Neuronal stem cell (in vitro differentiated cells): ENCODE data around the gene DOCK8.

Source experiments
- DNase-seq: peaks from one replicate; pipeline ENCODE4 v3.0.0-alpha.2; 2013; ENCODE audit warnings: low spot score
- H2AFZ ChIP-seq: one replicate; pipeline ENCODE4 v1.6.1; 2013; ENCODE audit warnings: mild to moderate bottlenecking, low read length, inconsistent platforms
- H2AK5ac ChIP-seq: 2 replicates; pipeline ENCODE4 v1.6.1; 2013; ENCODE audit warnings: low read depth, mild to moderate bottlenecking, inconsistent platforms, low read length, moderate library complexity, mixed read lengths
- H2BK120ac ChIP-seq: 2 replicates; pipeline ENCODE4 v1.6.1; 2013; ENCODE audit warnings: low read depth, mild to moderate bottlenecking, inconsistent platforms, low read length, moderate library complexity, mixed read lengths
- H2BK12ac ChIP-seq: one replicate; pipeline ENCODE4 v1.6.1; 2013; ENCODE audit warnings: low read length, inconsistent platforms
- H2BK15ac ChIP-seq: 2 replicates; pipeline ENCODE4 v1.6.1; 2013; ENCODE audit warnings: mild to moderate bottlenecking, low read length, inconsistent platforms, mixed read lengths
- H2BK5ac ChIP-seq: one replicate; pipeline ENCODE4 v1.6.1; 2013; ENCODE audit warnings: inconsistent platforms, mild to moderate bottlenecking, low read length, moderate library complexity
- H3K14ac ChIP-seq: one replicate; pipeline ENCODE4 v1.6.1; 2013; ENCODE audit warnings: low read length, inconsistent platforms
- H3K18ac ChIP-seq: 2 replicates; pipeline ENCODE4 v1.6.1; 2013; ENCODE audit warnings: low read length, inconsistent platforms
- H3K23ac ChIP-seq: 2 replicates; pipeline ENCODE4 v1.6.1; 2013; ENCODE audit warnings: low read depth, mild to moderate bottlenecking, mixed read lengths, low read length, inconsistent platforms; ENCODE audit not compliant: poor library complexity
- H3K27ac ChIP-seq: replicated peaks from 3 replicates; pipeline ENCODE4 v1.5.1; 2013; ENCODE audit warnings: low read length, inconsistent platforms
- H3K27me3 ChIP-seq, 3 experiments: 2 replicates each; pipeline ENCODE4 v1.6.1; 2013; ENCODE audit warnings: low read length in 3 of 3, mild to moderate bottlenecking in 2 of 3, inconsistent platforms in 1 of 3, low read depth in 1 of 3, mixed read lengths in 1 of 3, moderate library complexity in 1 of 3; ENCODE audit not compliant: control insufficient read depth in 3 of 3, insufficient read depth in 3 of 3
- H3K36me3 ChIP-seq, 2 donors: replicated peaks in 1 of 2; 2 replicates each; pipeline ENCODE4 v1.6.1; 2013; ENCODE audit warnings: low read length in 2 of 2; ENCODE audit not compliant: control insufficient read depth in 2 of 2, insufficient read depth in 2 of 2
- H3K4ac ChIP-seq: 2 replicates; pipeline ENCODE4 v1.6.1; 2013; ENCODE audit warnings: inconsistent platforms, mild to moderate bottlenecking, low read length, moderate library complexity
- H3K4me1 ChIP-seq, 2 donors: 1 replicate in 1 of 2; 2 replicates in 1 of 2; pipeline ENCODE4 v1.6.1; 2013; ENCODE audit warnings: low read length in 2 of 2, low read depth in 1 of 2; ENCODE audit not compliant: control insufficient read depth in 2 of 2, insufficient read depth in 1 of 2
- H3K4me2 ChIP-seq: one replicate; pipeline ENCODE4 v1.6.1; 2013; ENCODE audit warnings: mild to moderate bottlenecking, low read length, inconsistent platforms; ENCODE audit not compliant: insufficient read depth, poor library complexity, severe bottlenecking
- H3K4me3 ChIP-seq, 2 donors: 2 replicates each; pipeline ENCODE4 v1.5.1; 2013; ENCODE audit warnings: low read length in 2 of 2, mild to moderate bottlenecking in 2 of 2, inconsistent platforms in 1 of 2, moderate library complexity in 1 of 2
- H3K79me1 ChIP-seq: one replicate; pipeline ENCODE4 v1.6.1; 2013; ENCODE audit warnings: low read depth, mild to moderate bottlenecking, inconsistent platforms, low read length, moderate library complexity
- H3K9ac ChIP-seq: one replicate; pipeline ENCODE4 v1.6.1; 2013; ENCODE audit warnings: mild to moderate bottlenecking, low read depth, low read length, inconsistent platforms; ENCODE audit not compliant: poor library complexity
- H3K9me3 ChIP-seq, 2 donors: replicated peaks in 1 of 2; 2 replicates each; pipeline versions ENCODE3 to v1.6.1; 2013; ENCODE audit warnings: low read length in 2 of 2, mild to moderate bottlenecking in 2 of 2, inconsistent platforms in 1 of 2, low read depth in 1 of 2, mixed read lengths in 1 of 2, moderate library complexity in 1 of 2; ENCODE audit not compliant: control insufficient read depth in 2 of 2, insufficient read depth in 1 of 2
- H4K8ac ChIP-seq: one replicate; pipeline ENCODE4 v1.6.1; 2013; ENCODE audit warnings: low read depth, mild to moderate bottlenecking, inconsistent platforms, low read length, moderate library complexity
- H4K91ac ChIP-seq: one replicate; pipeline ENCODE4 v1.6.1; 2013; ENCODE audit warnings: low read length, low read depth, mild to moderate bottlenecking, inconsistent platforms; ENCODE audit not compliant: poor library complexity
- WGBS, 2 donors: extraction: QIAGEN DNeasy Blood & Tissue Kit; methylation state at CpG; one replicate each; pipeline ENCODE4 v1.1.7; 2013; ENCODE audit warnings: missing lambda C conversion rate in 2 of 2, mixed read lengths in 1 of 2; ENCODE audit not compliant: insufficient read length in 2 of 2, insufficient replicate concordance in 1 of 2; ENCODE audit errors: extremely low coverage in 2 of 2; 5-methylcytosine and 5-hydroxymethylcytosine counted together

The DOCK8 gene

DNA sequence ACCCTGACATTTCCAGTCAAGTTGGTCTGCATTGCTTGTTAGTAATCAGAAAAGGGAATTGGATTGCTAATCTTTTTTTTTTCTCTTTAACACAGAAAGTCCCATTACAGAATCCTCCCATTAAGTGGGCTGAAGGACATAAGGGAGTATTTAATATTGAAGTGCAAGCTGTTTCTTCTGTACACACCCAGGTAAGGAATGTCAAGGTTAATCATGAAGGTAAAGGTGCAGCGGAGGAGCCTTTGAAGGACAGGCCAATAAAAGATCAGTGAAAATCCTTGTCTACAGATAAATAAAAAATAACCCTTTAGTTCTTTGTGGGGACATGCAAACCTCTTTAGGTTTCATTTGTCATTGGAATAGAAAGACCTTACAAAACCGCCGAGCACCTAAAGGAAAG is 161.4 kb downstream of the DOCK8 start:
- Histone ChIP-seq H3K4me1 (no peaks in the 10 kb centered on the region), H3K14ac (no peak overlapping the region), H3K4me3 (no peak overlapping the region), H3K9ac (no peak overlapping the region), H3K27me3 (peaks cover 0 to 22% (median 0%) of the 10 kb centered on the region in 3 experiments), H2AFZ (no peak overlapping the region), H2BK5ac (no peak overlapping the region), H3K4me2 (no peak overlapping the region), H4K91ac (no peak overlapping the region), H3K36me3 (no peaks in the 10 kb centered on the region), H3K9me3 (no peaks in the 10 kb centered on the region), H3K23ac (no peak overlapping the region), H2AK5ac (no peak overlapping the region), H3K4ac (no peak overlapping the region), H2BK15ac (no peak overlapping the region), H4K8ac (no peak overlapping the region), H2BK12ac (no peak overlapping the region), H3K79me1 (no peaks in the 10 kb centered on the region), H2BK120ac (no peak overlapping the region), H3K27ac (no peak overlapping the region), H3K18ac (no peak overlapping the region)
- DNase-seq, result no peak
- no CpG with 5 or more reads among the region's 3 CpGs for WGBS, 2 donors

DNA sequence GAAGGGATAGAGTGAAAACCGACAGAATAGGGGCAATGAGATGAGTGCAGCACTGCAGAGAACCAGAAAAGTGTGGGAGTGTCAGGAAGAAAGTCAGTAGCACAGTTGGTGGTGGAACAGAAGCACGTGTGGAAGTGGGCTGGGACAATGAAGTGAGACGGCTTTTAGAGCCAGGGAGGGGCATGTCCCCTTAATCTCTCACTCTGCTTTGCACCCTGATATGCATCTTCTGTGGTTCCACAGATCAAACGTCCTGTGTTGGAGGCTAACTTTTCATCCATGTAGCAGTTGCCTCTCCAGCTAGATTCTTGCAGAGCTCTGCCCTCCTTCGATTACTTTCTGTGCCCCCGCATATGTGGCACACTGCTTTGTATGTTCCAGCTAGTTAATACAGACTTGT is 163.6 kb downstream of the DOCK8 start:
- WGBS, 2 donors, result no CpG with 5 or more reads among the region's 6 CpGs
- Histone ChIP-seq H3K27ac (no peak overlapping the region), H4K91ac (no peak overlapping the region), H2BK5ac (no peak overlapping the region), H2AFZ (no peak overlapping the region), H2BK15ac (no peak overlapping the region), H2BK12ac (no peak overlapping the region), H3K79me1 (no peaks in the 10 kb centered on the region), H3K4me3 (no peak overlapping the region), H3K9ac (no peak overlapping the region), H4K8ac (no peak overlapping the region), H2AK5ac (no peak overlapping the region), H3K4me2 (no peak overlapping the region), H3K9me3 (no peaks in the 10 kb centered on the region), H3K23ac (no peak overlapping the region), H3K18ac (no peak overlapping the region), H3K14ac (no peak overlapping the region), H3K4ac (no peak overlapping the region), H3K4me1 (no peaks in the 10 kb centered on the region), H3K36me3 (no peaks in the 10 kb centered on the region), H2BK120ac (no peak overlapping the region), H3K27me3 (peaks cover 0 to 23% (median 0%) of the 10 kb centered on the region in 3 experiments)
- DNase-seq, result no peak

- H3K27ac ChIP-seq, result no peak overlapping the region
- no peak overlapping the region for H2BK5ac ChIP-seq
- H3K18ac ChIP-seq, result no peak overlapping the region
- no peak overlapping the region for H2BK12ac ChIP-seq
- no peak overlapping the region for H3K14ac ChIP-seq
- H2BK15ac ChIP-seq, result no peak overlapping the region
- no peaks in the 10 kb centered on the region for H3K4me1 ChIP-seq
- H3K23ac ChIP-seq, result no peak overlapping the region
- H2BK120ac ChIP-seq, result no peak overlapping the region
- DNase-seq, result no peak
- no peak overlapping the region for H3K4me3 ChIP-seq
- H2AFZ ChIP-seq, result no peak overlapping the region
- H4K91ac ChIP-seq, result no peak overlapping the region
- H3K27me3 ChIP-seq, result peaks cover 0 to 18% (median 0%) of the 10 kb centered on the region in 3 experiments
- H2AK5ac ChIP-seq, result peak overlapping the region; percentile 13
- no peak overlapping the region for H3K4ac ChIP-seq
- H3K79me1 ChIP-seq, result no peaks in the 10 kb centered on the region
- no peak overlapping the region for H3K9ac ChIP-seq
- no peaks in the 10 kb centered on the region for H3K9me3 ChIP-seq
- no peaks in the 10 kb centered on the region for H3K36me3 ChIP-seq
- no peak overlapping the region for H3K4me2 ChIP-seq
- no peak overlapping the region for H4K8ac ChIP-seq
- WGBS, 2 donors, result no CpG with 5 or more reads among the region's 11 CpGs
Measured at GRCh38 chr9:382383-382782, 167.7 kb downstream of the DOCK8 start.

DNA sequence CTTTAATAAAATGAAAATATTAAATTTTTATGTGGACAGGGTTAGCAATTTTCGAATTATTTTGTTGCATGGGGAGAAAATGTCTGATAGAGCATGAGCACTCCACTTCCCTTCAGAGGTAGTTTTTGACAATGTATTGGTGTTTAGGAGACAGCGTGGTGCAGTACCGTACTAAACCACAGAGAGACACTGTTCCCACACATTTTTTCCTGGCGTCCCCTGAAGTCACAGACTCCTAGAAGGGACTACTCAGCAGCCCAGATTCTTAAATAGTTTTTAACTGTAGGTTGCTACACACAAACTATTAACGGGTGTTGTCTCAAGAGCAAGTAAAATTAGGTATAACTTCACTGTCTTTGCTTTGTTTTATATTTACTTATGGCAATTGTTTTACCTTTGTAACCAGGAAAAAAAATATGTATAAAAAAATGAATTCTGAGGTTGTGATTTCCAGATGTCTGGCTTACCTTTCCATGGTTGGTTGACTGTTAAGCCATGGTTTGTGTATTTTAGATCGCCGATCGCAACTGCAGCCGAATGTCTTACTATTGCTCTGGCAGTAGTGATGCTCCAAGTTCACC is 171.2 kb downstream of the DOCK8 start:
- WGBS, 2 donors, result no CpG with 5 or more reads among the region's 9 CpGs
- Histone ChIP-seq H2AK5ac (no peak overlapping the region), H2AFZ (no peak overlapping the region), H3K4me2 (no peak overlapping the region), H2BK15ac (no peak overlapping the region), H3K36me3 (no peaks in the 10 kb centered on the region), H3K4ac (no peak overlapping the region), H3K18ac (no peak overlapping the region), H3K14ac (no peak overlapping the region), H3K9ac (no peak overlapping the region), H3K4me1 (no peaks in the 10 kb centered on the region), H3K23ac (no peak overlapping the region), H3K27ac (no peak overlapping the region), H2BK120ac (no peak overlapping the region), H2BK12ac (no peak overlapping the region), H4K91ac (no peak overlapping the region), H3K4me3 (no peak overlapping the region), H3K27me3 (peaks cover 0 to 4% (median 0%) of the 10 kb centered on the region in 3 experiments), H3K9me3 (no peaks in the 10 kb centered on the region), H4K8ac (no peak overlapping the region), H2BK5ac (no peak overlapping the region), H3K79me1 (no peaks in the 10 kb centered on the region)
- peak; percentile 59 for DNase-seq
